Smooth muscle cell (in vitro differentiated cells): ENCODE results near the gene OSBP2. TPM values are rescaled to one million over a fixed set of nuclear protein-coding genes. Genes with fewer than 3 reads are reported as not detected.

Experiments used
- DNase-seq: peaks from one replicate; lab custom pipeline; 2025; ENCODE audit not compliant: unreplicated experiment; lab: John Stamatoyannopoulos, UW
- H2AFZ ChIP-seq: fragments of 200-600 bp; sonication (generic); 2 replicates; pipeline ENCODE4 v1.6.0; 2016; ENCODE audit warnings: antibody characterized with exemption, low read depth, mild to moderate bottlenecking
- H3F3A ChIP-seq: fragments of 200-600 bp; sonication (generic); 2 replicates; pipeline ENCODE4 v1.6.0; 2017; ENCODE audit warnings: antibody characterized with exemption, low read depth
- H3K27ac ChIP-seq: fragments of 200-600 bp; sonication (generic); 2 replicates; pipeline ENCODE4 v1.5.1; 2016; ENCODE audit warnings: low read depth, mild to moderate bottlenecking
- H3K27me3 ChIP-seq: fragments of 200-600 bp; sonication (generic); 2 replicates; pipeline ENCODE4 v1.6.1; 2016; ENCODE audit warnings: low read depth, mild to moderate bottlenecking
- H3K36me3 ChIP-seq: fragments of 200-600 bp; sonication (generic); 2 replicates; pipeline ENCODE4 v1.5.1; 2016; ENCODE audit warnings: low read depth
- H3K4me1 ChIP-seq: fragments of 200-600 bp; sonication (generic); 2 replicates; pipeline ENCODE4 v1.5.1; 2016; ENCODE audit warnings: low read depth
- H3K4me2 ChIP-seq: fragments of 200-600 bp; sonication (generic); 2 replicates; pipeline ENCODE4 v1.6.0; 2016; ENCODE audit warnings: mild to moderate bottlenecking
- H3K4me3 ChIP-seq: fragments of 200-600 bp; sonication (generic); 2 replicates; pipeline ENCODE4 v1.5.1; 2016; ENCODE audit warnings: mild to moderate bottlenecking
- H3K79me2 ChIP-seq: fragments of 200-600 bp; sonication (generic); 2 replicates; pipeline ENCODE4 v1.6.0; 2016; ENCODE audit warnings: low read depth, mild to moderate bottlenecking
- H3K9ac ChIP-seq: fragments of 200-600 bp; sonication (generic); 2 replicates; pipeline ENCODE4 v1.6.0; 2016; ENCODE audit warnings: low read depth
- H3K9me3 ChIP-seq: fragments of 200-600 bp; sonication (generic); replicated peaks from 2 replicates; pipeline ENCODE4 v1.5.1; 2016; ENCODE audit warnings: low read depth
- H4K20me1 ChIP-seq: fragments of 200-600 bp; sonication (generic); 2 replicates; pipeline ENCODE4 v1.6.0; 2016; ENCODE audit warnings: low read depth
- CTCF ChIP-seq: fragments of 200-600 bp; sonication (generic); IDR thresholded peaks from 2 replicates; pipeline ENCODE4 v1.5.1; 2017; ENCODE audit warnings: borderline replicate concordance, mild to moderate bottlenecking, antibody characterized with exemption; ENCODE audit not compliant: insufficient read depth, poor library complexity, severe bottlenecking
- WGBS: methylation state at CpG from one replicate; pipeline ENCODE4 v1.1.7; 2016; ENCODE audit warnings: low lambda C conversion rate; 5-methylcytosine and 5-hydroxymethylcytosine counted together
- polyA plus RNA-seq: library from polyadenylated mRNA; unstranded; fragments of >200 nt; fragmentation: Nextera tagmentation; extraction: Ambion mirVana; gene quantifications from 2 replicates; pipeline ENCODE4 v1.2.1, GENCODE V29; 2016
- total RNA-seq: library from RNA; depleted of rRNA; stranded (reverse); fragments of >200 nt; gene quantifications from 2 replicates; pipeline ENCODE4 v1.2.3, GENCODE V29; 2014

OSBP2 gene
- total and polyA plus RNA-seq, 2 experiments from 2014 or later, result 4.6 to 4.9 TPM

GRCh38 chr22:30718938-30719337 is 24.3 kb downstream of the OSBP2 start:
- TF ChIP-seq CTCF, result no peak
- H3K27me3 ChIP-seq, result no peaks in the 10 kb centered on the region
- no peak for DNase-seq
- H3K4me1 ChIP-seq, result no peaks in the 10 kb centered on the region
- H3K9me3 ChIP-seq, result no peaks in the 10 kb centered on the region
- H2AFZ ChIP-seq, result no peak overlapping the region
- no peaks in the 10 kb centered on the region for H3K79me2 ChIP-seq
- no peak overlapping the region for H3K4me2 ChIP-seq
- H3K4me3 ChIP-seq, result no peak overlapping the region
- H4K20me1 ChIP-seq, result no peaks in the 10 kb centered on the region
- H3K36me3 ChIP-seq, result no peaks in the 10 kb centered on the region
- H3K9ac ChIP-seq, result no peak overlapping the region
- WGBS, result 77% methylated on average over 4 of the region's 4 CpGs
- H3F3A ChIP-seq, result peaks cover 6% of the 10 kb centered on the region
- H3K27ac ChIP-seq, result no peak overlapping the region

GRCh38 chr22:30720263-30720837 is 25.7 kb downstream of the OSBP2 start:
- Histone ChIP-seq H3K9ac (no peak overlapping the region), H3K9me3 (no peaks in the 10 kb centered on the region), H3K36me3 (no peaks in the 10 kb centered on the region), H3K4me1 (no peaks in the 10 kb centered on the region), H2AFZ (no peak overlapping the region), H4K20me1 (no peaks in the 10 kb centered on the region), H3F3A (peaks cover 6% of the 10 kb centered on the region), H3K27me3 (no peaks in the 10 kb centered on the region), H3K4me2 (no peak overlapping the region), H3K4me3 (no peak overlapping the region), H3K79me2 (no peaks in the 10 kb centered on the region), H3K27ac (no peak overlapping the region)
- DNase-seq, result no peak
- no peak for TF ChIP-seq CTCF
- WGBS, result 89% methylated on average over 5 of the region's 5 CpGs

- TF ChIP-seq CTCF, result no peak
These were observed 27.1 kb downstream of the OSBP2 start for GRCh38 chr22:30721741-30722140.

GRCh38 chr22:30728826-30729225 is 34.2 kb downstream of the OSBP2 start:
- DNase-seq, result no peak
- H3K79me2 ChIP-seq, result no peaks in the 10 kb centered on the region
- H3K4me2 ChIP-seq, result no peak overlapping the region
- H3K36me3 ChIP-seq, result no peaks in the 10 kb centered on the region
- H3K27me3 ChIP-seq, result peaks cover 3% of the 10 kb centered on the region
- no peak overlapping the region for H3K4me3 ChIP-seq
- no peak overlapping the region for H3K27ac ChIP-seq
- no peak overlapping the region for H2AFZ ChIP-seq
- H3F3A ChIP-seq, result no peaks in the 10 kb centered on the region
- no peak for TF ChIP-seq CTCF
- no peaks in the 10 kb centered on the region for H3K4me1 ChIP-seq
- 81% methylated on average over 2 of the region's 2 CpGs for WGBS
- no peaks in the 10 kb centered on the region for H4K20me1 ChIP-seq
- H3K9me3 ChIP-seq, result no peaks in the 10 kb centered on the region
- no peak overlapping the region for H3K9ac ChIP-seq

More at GRCh38 chr22:30721741-30722140, 27.1 kb downstream of the OSBP2 start:
- Histone ChIP-seq H3K9ac (no peak overlapping the region), H3K79me2 (no peaks in the 10 kb centered on the region), H2AFZ (no peak overlapping the region), H3K27me3 (no peaks in the 10 kb centered on the region), H3K4me2 (no peak overlapping the region), H3K4me1 (no peaks in the 10 kb centered on the region), H4K20me1 (no peaks in the 10 kb centered on the region), H3K36me3 (no peaks in the 10 kb centered on the region), H3K9me3 (no peaks in the 10 kb centered on the region), H3K27ac (no peak overlapping the region), H3K4me3 (no peak overlapping the region), H3F3A (peaks cover 4% of the 10 kb centered on the region)
- no peak for DNase-seq
- WGBS, result 92% methylated on average over 4 of the region's 4 CpGs
